H1 (cell line): ENCODE data around the gene TBCA. TPM values are rescaled to one million over a fixed set of nuclear protein-coding genes. Genes with fewer than 3 reads are reported as not detected.

Experiments
- CTCF ChIA-PET: fragments of 300-600 bp; sonication (Branson Sonifier 250); formaldehyde crosslinking; loops from one replicate; lab custom pipeline; 2021; ENCODE audit not compliant: partially characterized antibody; lab: Charles Lee
- POLR2A ChIA-PET: fragments of 300-600 bp; sonication (Branson Sonifier 250); formaldehyde crosslinking; loops from one replicate; lab custom pipeline; 2021; ENCODE audit warnings: inconsistent platforms; ENCODE audit not compliant: partially characterized antibody; lab: Charles Lee
- DNase-seq, 2 experiments: peaks; one replicate each; pipeline versions ENCODE4 v3.0.0 to v3.0.0-alpha.2; 2010 to 2022; ENCODE audit warnings: low spot score in 2 of 2, low read depth in 1 of 2, mixed read lengths in 1 of 2
- FAIRE-seq: peaks from 2 replicates; lab custom pipeline; 2011; peaks lifted over from hg19 to GRCh38; lab: Jason Lieb, UNC
- H2AFZ ChIP-seq: 2 replicates; pipeline ENCODE4 v1.8.1; 2012; ENCODE audit warnings: low read length, inconsistent platforms
- H2AK5ac ChIP-seq: 2 replicates; pipeline ENCODE4 v1.6.1; 2013; ENCODE audit warnings: low read depth, low read length
- H2BK120ac ChIP-seq: replicated peaks from 2 replicates; pipeline ENCODE3; 2013; ENCODE audit warnings: low read depth, low read length, inconsistent platforms
- H2BK12ac ChIP-seq: 2 replicates; pipeline ENCODE4 v1.6.1; 2013; ENCODE audit warnings: low read depth, low read length
- H2BK15ac ChIP-seq: 2 replicates; pipeline ENCODE4 v1.6.1; 2013; ENCODE audit warnings: low read length
- H2BK20ac ChIP-seq: 2 replicates; pipeline ENCODE4 v1.6.1; 2013; ENCODE audit warnings: low read length
- H2BK5ac ChIP-seq: 2 replicates; pipeline ENCODE4 v1.6.1; 2013; ENCODE audit warnings: low read depth, low read length
- H3K14ac ChIP-seq: 2 replicates; pipeline ENCODE4 v1.6.1; 2013; ENCODE audit warnings: inconsistent platforms; ENCODE audit not compliant: insufficient read length
- H3K18ac ChIP-seq: 2 replicates; pipeline ENCODE4 v1.6.1; 2013; ENCODE audit warnings: low read length; ENCODE audit errors: extremely low read depth
- H3K23ac ChIP-seq: 2 replicates; pipeline ENCODE4 v1.6.1; 2013; ENCODE audit warnings: inconsistent platforms; ENCODE audit not compliant: insufficient read length
- H3K23me2 ChIP-seq: 2 replicates; pipeline ENCODE4 v1.6.1; 2013; ENCODE audit warnings: low read depth, low read length
- H3K27ac ChIP-seq: 2 replicates; pipeline ENCODE4 v1.6.1; 2011; ENCODE audit warnings: low read depth, low read length, inconsistent platforms
- H3K27me3 ChIP-seq, 4 experiments: replicated peaks in 1 of 4; 1 replicate in 1 of 4; 2 replicates in 3 of 4; pipeline versions ENCODE4 v1.6.1 to v1.8.1; 2011 to 2013; ENCODE audit warnings: low read length in 3 of 4, mild to moderate bottlenecking in 3 of 4, inconsistent platforms in 2 of 4, mixed read lengths in 2 of 4, moderate library complexity in 1 of 4; ENCODE audit not compliant: control insufficient read depth in 3 of 4, insufficient read depth in 3 of 4; ENCODE audit errors: extremely low read depth in 1 of 4
- H3K36me3 ChIP-seq, 4 experiments: 2 replicates each; pipeline versions ENCODE4 v1.6.1 to v1.8.1; 2011 to 2013; ENCODE audit warnings: mild to moderate bottlenecking in 4 of 4, low read length in 3 of 4, moderate library complexity in 2 of 4, control low read depth in 1 of 4, inconsistent platforms in 1 of 4; ENCODE audit not compliant: insufficient read depth in 4 of 4, control insufficient read depth in 2 of 4
- H3K4ac ChIP-seq: replicated peaks from 2 replicates; pipeline ENCODE3; 2013; ENCODE audit warnings: low read length, low read depth, mixed read lengths, inconsistent platforms; ENCODE audit not compliant: insufficient read length
- H3K4me1 ChIP-seq, 4 experiments: replicated peaks in 1 of 4; 1 replicate in 1 of 4; 2 replicates in 3 of 4; pipeline versions ENCODE4 v1.6.1 to v1.8.1; 2011 to 2013; ENCODE audit warnings: low read length in 3 of 4, inconsistent platforms in 2 of 4, mixed read lengths in 1 of 4; ENCODE audit not compliant: insufficient read depth in 4 of 4, control insufficient read depth in 3 of 4
- H3K4me2 ChIP-seq, 2 experiments: 2 replicates each; pipeline versions ENCODE4 v1.6.1 to v1.8.1; 2011 to 2013; ENCODE audit warnings: low read depth in 2 of 2, low read length in 2 of 2, control low read depth in 1 of 2, inconsistent platforms in 1 of 2, mild to moderate bottlenecking in 1 of 2; ENCODE audit not compliant: insufficient read depth in 1 of 2
- H3K4me3 ChIP-seq, 4 experiments: fragments of 200-600, 300-600 bp in 1 of 4; sonication (generic), shearing (Covaris generic), sonication (Bioruptor Twin) in 1 of 4; 2 replicates each; pipeline versions ENCODE4 v1.5.1 to v1.8.1; 2011 to 2016; ENCODE audit warnings: low read length in 4 of 4, low read depth in 3 of 4, control low read depth in 2 of 4, inconsistent platforms in 2 of 4, mild to moderate bottlenecking in 2 of 4, mixed read lengths in 1 of 4, moderate library complexity in 1 of 4; ENCODE audit not compliant: insufficient read depth in 2 of 4; ENCODE audit errors: extremely low read depth in 1 of 4
- H3K56ac ChIP-seq: replicated peaks from 2 replicates; pipeline ENCODE3; 2013; ENCODE audit warnings: low read depth, mild to moderate bottlenecking, mixed read lengths, low read length, inconsistent platforms; ENCODE audit not compliant: insufficient read length
- H3K79me1 ChIP-seq: 2 replicates; pipeline ENCODE4 v1.6.1; 2013; ENCODE audit warnings: low read depth, low read length, control low read depth
- H3K79me2 ChIP-seq, 2 experiments: 2 replicates each; pipeline versions ENCODE4 v1.6.1 to v1.8.1; 2012 to 2013; ENCODE audit warnings: low read length in 2 of 2, mild to moderate bottlenecking in 2 of 2, inconsistent platforms in 1 of 2; ENCODE audit not compliant: insufficient read depth in 2 of 2, control insufficient read depth in 1 of 2
- H3K9ac ChIP-seq, 4 experiments: replicated peaks in 1 of 4; 1 replicate in 1 of 4; 2 replicates in 3 of 4; pipeline versions ENCODE4 v1.6.1 to v1.8.1; 2011 to 2013; ENCODE audit warnings: low read depth in 3 of 4, low read length in 3 of 4, control low read depth in 2 of 4, mild to moderate bottlenecking in 2 of 4, moderate library complexity in 2 of 4, inconsistent platforms in 1 of 4; ENCODE audit errors: extremely low read depth in 1 of 4
- H3K9me3 ChIP-seq, 2 experiments: 2 replicates each; pipeline versions ENCODE4 v1.6.1 to v1.8.1; 2012 to 2013; ENCODE audit warnings: mild to moderate bottlenecking in 2 of 2, moderate library complexity in 2 of 2, control low read depth in 1 of 2, inconsistent platforms in 1 of 2, low read depth in 1 of 2, low read length in 1 of 2, mixed read lengths in 1 of 2; ENCODE audit not compliant: insufficient read depth in 2 of 2
- H4K20me1 ChIP-seq, 2 experiments: replicated peaks in 1 of 2; 2 replicates each; pipeline versions ENCODE3 to v1.8.1; 2011 to 2013; ENCODE audit warnings: inconsistent platforms in 2 of 2, low read length in 2 of 2, mild to moderate bottlenecking in 1 of 2; ENCODE audit not compliant: insufficient read depth in 2 of 2, control insufficient read depth in 1 of 2
- H4K5ac ChIP-seq: 2 replicates; pipeline ENCODE4 v1.6.1; 2013; ENCODE audit warnings: low read length, low read depth, mixed read lengths, inconsistent platforms; ENCODE audit not compliant: insufficient read length
- H4K8ac ChIP-seq: 2 replicates; pipeline ENCODE4 v1.8.0; 2013; ENCODE audit warnings: mild to moderate bottlenecking, moderate library complexity, low read length, inconsistent platforms; ENCODE audit not compliant: insufficient read depth; ENCODE audit errors: extremely low read depth
- H4K91ac ChIP-seq: replicated peaks from 2 replicates; pipeline ENCODE3; 2013; ENCODE audit warnings: low read length, mixed read lengths, inconsistent platforms; ENCODE audit not compliant: insufficient read length
- ASH2L ChIP-seq: fragments of 200-600, 300-600 bp; sonication (generic); IDR thresholded peaks from one replicate; pipeline ENCODE4 v1.7.1; 2017; ENCODE audit warnings: low read length
- BCL11A ChIP-seq, 2 experiments: IDR thresholded peaks; one replicate each; pipeline ENCODE4 v1.6.1; 2011; ENCODE audit warnings: low read depth in 2 of 2, low read length in 2 of 2, mild to moderate bottlenecking in 2 of 2
- CBX8 ChIP-seq: fragments of 300-800, 300-1000 bp; sonication (generic); IDR thresholded peaks from 2 replicates; pipeline ENCODE4 v1.7.1; 2016; ENCODE audit warnings: low read depth, low read length, borderline replicate concordance
- CEBPB ChIP-seq: IDR thresholded peaks from 2 replicates; pipeline ENCODE4 v1.6.1; 2012; ENCODE audit warnings: low read depth, low read length
- E2F6 ChIP-seq: IDR thresholded peaks from 2 replicates; pipeline ENCODE4 v1.6.1; 2012; ENCODE audit warnings: inconsistent platforms
- JUN ChIP-seq: IDR thresholded peaks from 2 replicates; pipeline ENCODE4 v1.6.1; 2011; ENCODE audit warnings: low read depth, mild to moderate bottlenecking, improper control_type of control experiment, low read length
- KDM4A ChIP-seq: IDR thresholded peaks from one replicate; pipeline ENCODE4 v1.7.1; 2012; ENCODE audit warnings: low read depth, mild to moderate bottlenecking, moderate library complexity, low read length, inconsistent platforms; ENCODE audit not compliant: severe bottlenecking
- NANOG ChIP-seq: IDR thresholded peaks from 2 replicates; pipeline ENCODE4 v1.6.1; 2011; ENCODE audit warnings: low read length, low read depth, mild to moderate bottlenecking, inconsistent platforms; ENCODE audit not compliant: insufficient read depth, poor library complexity, severe bottlenecking
- POLR2A ChIP-seq, 2 experiments: IDR thresholded peaks; 1 replicate in 1 of 2; 2 replicates in 1 of 2; pipeline ENCODE4 v1.6.1; 2011; ENCODE audit warnings: low read depth in 2 of 2, low read length in 2 of 2, mild to moderate bottlenecking in 2 of 2; ENCODE audit errors: control extremely low read depth in 1 of 2
- POU5F1 ChIP-seq: IDR thresholded peaks from 2 replicates; pipeline ENCODE4 v1.6.1; 2011; ENCODE audit warnings: low read depth, mild to moderate bottlenecking, low read length, moderate library complexity
- RFX5 ChIP-seq: IDR thresholded peaks from 2 replicates; pipeline ENCODE4 v1.6.1; 2011; ENCODE audit warnings: low read depth, low read length, improper control_type of control experiment, borderline replicate concordance
- SP1 ChIP-seq: IDR thresholded peaks from 2 replicates; pipeline ENCODE4 v1.6.1; 2011; ENCODE audit warnings: low read depth, low read length
- SP2 ChIP-seq: IDR thresholded peaks from 2 replicates; pipeline ENCODE4 v1.6.1; 2012; ENCODE audit warnings: mild to moderate bottlenecking, low read length, inconsistent platforms
- SRF ChIP-seq: IDR thresholded peaks from 2 replicates; pipeline ENCODE4 v1.6.1; 2011; ENCODE audit warnings: mild to moderate bottlenecking, low read depth, low read length, moderate library complexity
- TEAD4 ChIP-seq: IDR thresholded peaks from 2 replicates; pipeline ENCODE4 v1.6.1; 2012; ENCODE audit warnings: low read depth, low read length, inconsistent platforms, mixed read lengths
- WGBS, 2 experiments: shearing (Covaris generic) in 1 of 2; methylation state at CpG; one replicate each; pipeline versions ENCODE4 v1.1.6 to v1.1.7; 2013 to 2015; ENCODE audit warnings: low lambda C conversion rate in 2 of 2, mixed read lengths in 2 of 2, inconsistent platforms in 1 of 2, low coverage in 1 of 2, missing lambda C conversion rate in 1 of 2; ENCODE audit not compliant: insufficient replicate concordance in 2 of 2, insufficient coverage in 1 of 2, insufficient read length in 1 of 2; ENCODE audit errors: extremely low coverage in 1 of 2, missing lambda C conversion rate in 1 of 2; 5-methylcytosine and 5-hydroxymethylcytosine counted together
- polyA plus RNA-seq, 7 experiments: library from polyadenylated mRNA; depleted of rRNA in 3 of 7; stranded (reverse) in 5 of 7; unstranded in 2 of 7; fragments of >200 nt in 5 of 7; fragments of 200-250 nt in 2 of 7; gene quantifications; 1 replicate in 5 of 7; 2 replicates in 1 of 7; 4 replicates in 1 of 7; pipeline versions ENCODE4 v1.2.1 to v1.2.3, GENCODE V29; 2011 to 2013; ENCODE audit warnings: missing spikeins in 2 of 7, mixed read lengths in 2 of 7
- total RNA-seq: library from RNA; stranded (reverse); fragmentation: NEBNext Ultra II Directional; extraction: Animal tissue kit (Norgen Biotek cat#: 25700); gene quantifications from 2 replicates; pipeline ENCODE4 v1.2.1, GENCODE V29; 2021

Gene TBCA
- total and polyA plus RNA-seq, 2 of the 8 experiments (the other 6 are each of a cell fraction or from before 2014, with no cell fraction given) = 55.7 to 320 TPM

GRCh38 chr5:77777911-77778310 lies 1.8 kb upstream of the TBCA start:
- Histone ChIP-seq H2AK5ac (0 out of 2 replicates have a peak overlapping the region, but pooled peaks have one; percentile 10), H3K36me3 (no peaks in the 10 kb centered on the region; a peak in 1 of 8 replicates), H4K20me1 (peaks cover 8 to 11% of the 10 kb centered on the region in 2 experiments), H3K9ac (no peak overlapping the region), H2BK12ac (no peak overlapping the region), H3K27ac (no peak overlapping the region), H3K56ac (no peak overlapping the region), H3K4ac (no peak overlapping the region), H3K27me3 (no peaks in the 10 kb centered on the region), H3K9me3 (no peaks in the 10 kb centered on the region), H2BK20ac (no peak overlapping the region), H2BK120ac (no peak overlapping the region), H4K5ac (no peak overlapping the region), H3K79me1 (no peaks in the 10 kb centered on the region), H4K8ac (no peak overlapping the region), H3K79me2 (peaks cover 5 to 27% of the 10 kb centered on the region in 2 experiments), H4K91ac (no peak overlapping the region), H3K4me1 (peaks cover 0 to 17% (median 7%) of the 10 kb centered on the region in 4 experiments; a peak in 4 of 7 replicates), H3K14ac (no peak overlapping the region), H3K18ac (no peak overlapping the region), H3K23me2 (no peaks in the 10 kb centered on the region; the same call in 1 of the 2 replicates), H2BK15ac (no peak overlapping the region), H3K4me3 (no peak overlapping the region), H3K23ac (no peak overlapping the region), H3K4me2 (no peak overlapping the region), H2AFZ (no peak overlapping the region), H2BK5ac (no peak overlapping the region)
- FAIRE-seq (no peak), DNase-seq (no peak)
- whole genome bisulfite sequencing, 2 experiments = 87% methylated on average over 3 of the region's 3 CpGs; no CpG with 5 or more reads in 1 of the 2 experiments
- POLR2A ChIA-PET = no interaction called here
- CTCF ChIA-PET = no interaction called here
- TF ChIP-seq BCL11A (IDR thresholded peaks at IDR 0.05; ENCODE audit: low read depth in 2 of 2, low read length in 2 of 2) = no peak
- TF ChIP-seq SRF = no peak
- TF ChIP-seq SP2 = no peak
- no peak for TF ChIP-seq RFX5
- no peak for TF ChIP-seq JUN
- TF ChIP-seq SP1 = no peak
- TF ChIP-seq E2F6 = no peak
- no peak for TF ChIP-seq CBX8
- no peak for TF ChIP-seq NANOG
- no peak for TF ChIP-seq ASH2L
- no peak for TF ChIP-seq KDM4A
- no peak for TF ChIP-seq POLR2A (IDR thresholded peaks at IDR 0.05; ENCODE audit: control extremely low read depth in 1 of 2, low read depth in 2 of 2, low read length in 2 of 2)
- no peak for TF ChIP-seq TEAD4
- no peak for TF ChIP-seq POU5F1
- no peak for TF ChIP-seq CEBPB
